ENCODE results near the gene GATAD1. TPM values are rescaled to one million over a fixed set of nuclear protein-coding genes. Genes with fewer than 3 reads are reported as not detected.
"Not testable (repeated sequence)": the region's sequence is repeated elsewhere in the genome, so short reads cannot be mapped to it uniquely, and the experiment has no call there.

Gene GATAD1
- total RNA-seq, 2 donors from 2014 or later = 32.3 to 38.4 TPM

DNA sequence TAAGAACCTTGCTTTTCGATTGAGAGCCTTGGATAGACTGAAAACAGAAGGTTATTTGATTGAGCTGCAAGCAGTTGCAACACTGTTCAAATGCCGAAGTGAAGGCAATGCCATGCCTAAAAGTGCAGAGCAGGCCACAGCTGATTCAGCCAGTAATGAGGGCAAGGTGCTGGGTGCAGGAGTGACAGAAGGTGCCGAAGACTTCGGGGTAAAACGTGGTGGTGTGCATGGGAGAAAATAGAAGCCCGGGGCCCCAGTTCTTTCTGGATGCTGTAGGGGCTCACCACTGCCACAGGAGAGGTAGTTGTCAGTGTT, 43.6 kb upstream of the GATAD1 start:
- TF ChIP-seq POLR2A (IDR thresholded peaks at IDR 0.05) = no peak
- TF ChIP-seq, protein P1, sequence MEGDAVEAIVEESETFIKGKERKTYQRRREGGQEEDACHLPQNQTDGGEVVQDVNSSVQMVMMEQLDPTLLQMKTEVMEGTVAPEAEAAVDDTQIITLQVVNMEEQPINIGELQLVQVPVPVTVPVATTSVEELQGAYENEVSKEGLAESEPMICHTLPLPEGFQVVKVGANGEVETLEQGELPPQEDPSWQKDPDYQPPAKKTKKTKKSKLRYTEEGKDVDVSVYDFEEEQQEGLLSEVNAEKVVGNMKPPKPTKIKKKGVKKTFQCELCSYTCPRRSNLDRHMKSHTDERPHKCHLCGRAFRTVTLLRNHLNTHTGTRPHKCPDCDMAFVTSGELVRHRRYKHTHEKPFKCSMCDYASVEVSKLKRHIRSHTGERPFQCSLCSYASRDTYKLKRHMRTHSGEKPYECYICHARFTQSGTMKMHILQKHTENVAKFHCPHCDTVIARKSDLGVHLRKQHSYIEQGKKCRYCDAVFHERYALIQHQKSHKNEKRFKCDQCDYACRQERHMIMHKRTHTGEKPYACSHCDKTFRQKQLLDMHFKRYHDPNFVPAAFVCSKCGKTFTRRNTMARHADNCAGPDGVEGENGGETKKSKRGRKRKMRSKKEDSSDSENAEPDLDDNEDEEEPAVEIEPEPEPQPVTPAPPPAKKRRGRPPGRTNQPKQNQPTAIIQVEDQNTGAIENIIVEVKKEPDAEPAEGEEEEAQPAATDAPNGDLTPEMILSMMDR (IDR thresholded peaks at IDR 0.05) = no peak
- ATAC-seq (no peak), DNase-seq (no peak)
- Histone ChIP-seq H3K4me3 (no peak overlapping the region), H3K27me3 (no peaks in the 10 kb centered on the region), H3K9me3 (no peaks in the 10 kb centered on the region), H3K36me3 (replicated peaks in 1 of 2; ENCODE audit: insufficient read depth in 1 of 2, low read depth in 2 of 2) (peaks cover 0 to 3% of the 10 kb centered on the region in 2 donors), H3K27ac (no peak overlapping the region), H3K4me1 (no peaks in the 10 kb centered on the region)
- intact Hi-C loops (cut with DNase I) = no loop called here
- 82 to 85% methylated on average over 6 of the region's 6 CpGs for WGBS, 2 donors

DNA sequence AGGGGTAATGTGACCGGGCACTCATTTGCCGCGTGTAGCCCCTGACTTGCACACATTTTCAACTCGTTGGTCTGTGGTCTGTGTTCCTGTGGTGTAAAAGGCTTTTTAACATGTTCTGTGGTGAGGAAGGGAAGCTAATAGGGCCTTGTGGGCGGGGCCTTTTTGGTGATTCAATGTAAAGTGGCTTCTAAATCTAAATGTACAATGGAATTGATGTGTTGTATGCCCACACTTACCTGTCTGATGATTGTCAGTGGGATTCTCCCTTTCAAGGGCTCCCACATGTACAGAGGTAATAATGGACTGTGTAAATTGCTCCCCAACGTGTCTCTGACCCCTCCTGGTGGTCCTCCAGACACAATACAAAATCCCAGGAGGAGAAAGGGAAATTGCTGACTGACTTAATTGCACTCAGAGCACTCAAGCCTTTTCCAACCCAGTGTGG, 43.1 kb upstream of the GATAD1 start:
- Histone ChIP-seq H3K36me3 (replicated peaks in 1 of 2; ENCODE audit: insufficient read depth in 1 of 2, low read depth in 2 of 2) (peaks cover 0 to 3% of the 10 kb centered on the region in 2 donors), H3K27ac (no peak overlapping the region), H3K27me3 (no peaks in the 10 kb centered on the region), H3K4me1 (no peaks in the 10 kb centered on the region), H3K9me3 (no peaks in the 10 kb centered on the region), H3K4me3 (no peak overlapping the region)
- TF ChIP-seq POLR2A (IDR thresholded peaks at IDR 0.05) = no peak
- TF ChIP-seq, protein P1 (IDR thresholded peaks at IDR 0.05) = no peak
- intact Hi-C loops (cut with DNase I) = no loop called here
- ATAC-seq (no peak), DNase-seq (no peak)
- WGBS, 2 donors = 68 to 77% methylated on average over 6 of the region's 6 CpGs

DNA sequence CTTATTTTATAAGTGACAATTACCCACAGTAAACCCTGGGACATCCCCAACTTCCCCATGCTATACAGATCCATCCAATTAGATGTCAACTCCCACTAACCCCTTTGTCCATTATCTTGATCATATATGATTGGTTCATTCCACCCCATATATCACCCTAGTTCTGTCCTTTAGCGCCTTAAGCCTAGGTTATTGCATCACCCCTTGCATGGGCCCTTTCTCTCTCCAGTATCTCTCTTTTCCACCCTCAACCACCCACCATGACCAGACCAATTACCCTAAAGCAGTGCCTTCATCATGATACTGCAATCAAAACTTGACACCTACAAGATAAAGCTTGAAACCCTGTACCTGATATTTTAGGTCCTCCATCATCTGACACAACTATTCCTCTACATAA, 37.9 kb upstream of the GATAD1 start:
- ATAC-seq (no peak), DNase-seq (no peak)
- Histone ChIP-seq H3K36me3 (replicated peaks in 1 of 2; ENCODE audit: insufficient read depth in 1 of 2, low read depth in 2 of 2) (no peaks in the 10 kb centered on the region), H3K27ac (no peak overlapping the region), H3K4me1 (no peaks in the 10 kb centered on the region), H3K9me3 (no peaks in the 10 kb centered on the region), H3K4me3 (no peak overlapping the region), H3K27me3 (no peaks in the 10 kb centered on the region)
- TF ChIP-seq, protein P1 (IDR thresholded peaks at IDR 0.05) = no peak
- TF ChIP-seq POLR2A (IDR thresholded peaks at IDR 0.05) = no peak
- intact Hi-C loops (cut with DNase I) = no loop called here
- 96% methylated on average over 1 of the region's 1 CpG for WGBS, 2 donors

DNA sequence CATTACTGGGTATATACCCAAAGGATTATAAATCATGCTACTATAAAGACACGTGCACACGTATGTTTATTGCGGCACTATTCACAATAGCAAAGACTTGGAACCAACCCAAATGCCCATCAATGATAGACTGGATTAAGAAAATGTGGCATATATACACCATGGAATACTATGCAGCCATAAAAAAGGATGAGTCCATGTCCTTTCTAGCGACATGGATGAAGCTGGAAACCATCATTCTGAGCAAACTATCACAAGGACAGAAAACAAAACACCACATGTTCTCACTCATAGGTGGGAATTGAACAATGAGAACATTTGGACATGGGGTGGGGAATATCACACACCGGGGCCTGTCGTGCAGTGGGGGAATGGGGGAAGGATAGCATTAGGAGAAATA, 37.1 kb upstream of the GATAD1 start:
- H3K9me3 ChIP-seq; H3K36me3 ChIP-seq (replicated peaks in 1 of 2; ENCODE audit: insufficient read depth in 1 of 2, low read depth in 2 of 2); H3K4me3 ChIP-seq; H3K4me1 ChIP-seq; DNase-seq; H3K27ac ChIP-seq; ATAC-seq; H3K27me3 ChIP-seq; intact Hi-C loops (cut with DNase I): not testable (repeated sequence)
- 91 to 93% methylated on average over 6 of the region's 6 CpGs for WGBS, 2 donors

DNA sequence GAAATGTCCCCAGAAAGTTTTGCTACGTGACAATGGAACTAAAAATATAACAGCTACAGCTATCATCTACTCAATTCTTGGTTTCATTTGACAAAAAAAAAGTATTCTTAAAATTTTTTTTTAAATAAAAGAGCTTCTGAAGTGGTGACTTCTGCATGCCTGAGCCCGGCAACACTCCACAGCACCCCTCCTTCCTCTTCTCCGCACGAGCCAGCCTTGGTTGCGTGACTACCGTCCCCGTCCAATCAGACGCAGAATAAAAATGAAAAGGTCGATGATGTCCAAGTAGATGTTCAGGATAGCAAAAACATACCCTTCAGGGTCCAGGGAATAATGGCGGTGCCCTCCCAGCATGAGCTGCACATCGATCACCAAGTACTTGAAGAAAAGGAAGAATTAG, 34.5 kb upstream of the GATAD1 start:
- Histone ChIP-seq H3K4me3 (no peak overlapping the region), H3K4me1 (no peaks in the 10 kb centered on the region), H3K27ac (no peak overlapping the region), H3K36me3 (replicated peaks in 1 of 2; ENCODE audit: insufficient read depth in 1 of 2, low read depth in 2 of 2) (no peaks in the 10 kb centered on the region), H3K27me3 (no peaks in the 10 kb centered on the region), H3K9me3 (no peaks in the 10 kb centered on the region)
- intact Hi-C loops (cut with DNase I) = no loop called here
- no peak for TF ChIP-seq POLR2A (IDR thresholded peaks at IDR 0.05)
- TF ChIP-seq, protein P1 (IDR thresholded peaks at IDR 0.05) = no peak
- DNase-seq = no peak
- ATAC-seq = no peak
- WGBS, 2 donors = 72 to 74% methylated on average over 11 of the region's 11 CpGs
